ENCODE results near the gene UBASH3A.

The UBASH3A gene

DNA sequence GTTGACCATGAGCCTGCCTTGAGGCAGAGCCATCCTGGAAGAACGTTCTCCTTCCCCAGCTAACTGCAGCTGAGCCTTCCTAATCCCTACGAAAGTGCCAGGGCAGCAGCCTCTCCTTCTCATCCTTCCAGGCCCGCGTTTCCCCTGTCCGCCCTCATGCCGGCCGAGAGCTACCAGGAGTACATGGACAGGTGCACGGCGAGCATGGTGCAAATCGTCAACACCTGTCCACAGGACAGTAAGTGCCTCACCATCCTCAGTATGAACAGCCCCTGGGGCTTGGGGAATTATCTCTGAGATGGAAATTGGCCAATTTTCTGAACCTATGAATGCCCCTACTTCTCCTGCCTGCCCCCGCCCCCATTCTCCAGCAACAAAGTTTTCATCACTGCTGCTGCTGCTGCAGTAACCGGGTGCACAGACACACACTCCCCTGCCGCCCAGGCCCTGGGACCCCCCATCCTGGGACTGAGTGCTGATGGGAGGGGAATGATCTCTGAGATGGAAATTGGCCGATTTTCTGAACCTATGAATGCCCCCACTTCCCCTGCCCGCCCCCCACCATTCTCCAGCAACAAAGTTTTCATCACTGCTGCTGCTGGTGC, 39.6 kb downstream of the UBASH3A start:
- no peaks in the 10 kb centered on the region for H3K27me3 ChIP-seq (ENCODE audit: control insufficient read depth in 1 of 2, insufficient read depth in 2 of 2, low read length in 2 of 2)
- no peak overlapping the region for H3K27ac ChIP-seq (ENCODE audit: low read depth, low read length)
- no peaks in the 10 kb centered on the region for H3K4me1 ChIP-seq (ENCODE audit: control insufficient read depth in 1 of 2, insufficient read depth in 2 of 2, low read length in 2 of 2)
- no peak overlapping the region for H3K9ac ChIP-seq (ENCODE audit: low read depth in 1 of 2, low read length in 2 of 2)
- no peak overlapping the region for H3K4me3 ChIP-seq (ENCODE audit: low read depth in 1 of 2, low read length in 2 of 2)
- peaks cover 0 to 3% of the 10 kb centered on the region in 2 donors for H3K36me3 ChIP-seq (ENCODE audit: control insufficient read depth in 1 of 2, insufficient read depth in 2 of 2, low read length in 2 of 2)
- no peaks in the 10 kb centered on the region for H3K9me3 ChIP-seq (ENCODE audit: control insufficient read depth in 1 of 2, low read length in 2 of 2)

DNA sequence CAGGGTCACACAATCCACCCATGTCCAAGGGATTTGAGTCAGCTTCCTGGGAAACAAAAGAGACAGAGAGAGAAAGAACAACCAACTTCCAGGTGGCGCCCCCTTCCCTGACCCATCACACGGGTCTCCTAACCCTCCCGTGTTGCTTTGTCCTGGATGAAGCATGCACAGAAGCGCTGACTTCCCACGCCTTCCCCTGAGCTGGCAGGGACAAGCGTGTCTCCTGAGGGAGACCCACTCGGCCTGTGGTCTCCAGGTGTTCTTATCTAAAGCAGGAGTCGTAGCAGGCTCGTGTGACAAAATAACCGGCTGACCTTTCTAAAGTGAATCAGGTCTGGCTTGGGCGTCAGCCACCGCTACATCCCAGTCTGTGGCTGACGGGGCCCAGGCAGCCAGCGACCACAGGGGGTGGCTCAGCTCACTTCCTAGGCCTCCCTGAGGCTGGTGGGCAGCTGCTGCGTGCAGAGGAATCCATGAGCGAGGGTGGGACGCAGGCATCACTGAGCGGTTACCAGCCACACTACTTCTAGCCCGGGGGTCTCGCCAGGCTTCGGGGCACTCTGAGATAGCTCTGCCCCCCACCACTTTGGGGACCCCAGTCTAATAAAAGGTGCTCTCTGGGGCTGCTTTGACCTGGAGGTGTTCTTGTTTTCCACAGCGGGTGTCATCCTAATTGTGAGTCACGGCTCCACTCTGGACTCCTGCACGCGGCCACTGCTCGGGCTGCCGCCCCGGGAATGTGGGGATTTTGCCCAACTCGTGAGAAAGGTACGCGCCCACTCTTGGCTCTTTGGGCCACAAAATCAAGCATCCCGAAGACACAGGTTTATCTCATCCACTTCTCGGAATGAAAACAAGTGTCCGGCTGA, 40.4 kb downstream of the UBASH3A start:
- Histone ChIP-seq H3K9ac (ENCODE audit: low read depth in 1 of 2, low read length in 2 of 2) (no peak overlapping the region), H3K27ac (ENCODE audit: low read depth, low read length) (no peak overlapping the region), H3K27me3 (ENCODE audit: control insufficient read depth in 1 of 2, insufficient read depth in 2 of 2, low read length in 2 of 2) (no peaks in the 10 kb centered on the region), H3K9me3 (ENCODE audit: control insufficient read depth in 1 of 2, low read length in 2 of 2) (no peaks in the 10 kb centered on the region), H3K4me3 (ENCODE audit: low read depth in 1 of 2, low read length in 2 of 2) (no peak overlapping the region), H3K36me3 (ENCODE audit: control insufficient read depth in 1 of 2, insufficient read depth in 2 of 2, low read length in 2 of 2) (peaks cover 0 to 3% of the 10 kb centered on the region in 2 donors), H3K4me1 (ENCODE audit: control insufficient read depth in 1 of 2, insufficient read depth in 2 of 2, low read length in 2 of 2) (no peaks in the 10 kb centered on the region)

DNA sequence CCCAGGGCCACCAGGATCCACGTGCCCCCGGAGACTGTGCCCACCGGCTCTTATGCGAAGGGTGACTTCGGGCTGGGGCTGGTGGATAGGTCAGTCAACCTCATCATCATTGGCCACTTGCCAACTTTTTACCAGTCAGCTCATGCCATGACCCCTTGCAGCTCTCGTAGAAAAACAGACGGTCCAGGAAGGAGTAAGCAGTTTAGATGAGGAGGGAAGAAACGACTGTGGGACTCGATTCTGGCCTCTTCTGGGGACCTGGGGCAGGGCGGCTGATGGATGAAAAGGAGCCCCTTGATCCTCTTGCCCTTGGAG, 41.0 kb downstream of the UBASH3A start:
- no peak overlapping the region for H3K4me3 ChIP-seq (ENCODE audit: low read depth in 1 of 2, low read length in 2 of 2)
- no peak overlapping the region for H3K9ac ChIP-seq (ENCODE audit: low read depth in 1 of 2, low read length in 2 of 2)
- H3K9me3 ChIP-seq (ENCODE audit: control insufficient read depth in 1 of 2, low read length in 2 of 2): no peaks in the 10 kb centered on the region
- no peak overlapping the region for H3K27ac ChIP-seq (ENCODE audit: low read depth, low read length)
- H3K4me1 ChIP-seq (ENCODE audit: control insufficient read depth in 1 of 2, insufficient read depth in 2 of 2, low read length in 2 of 2): no peaks in the 10 kb centered on the region
- peaks cover 0 to 3% of the 10 kb centered on the region in 2 donors for H3K36me3 ChIP-seq (ENCODE audit: control insufficient read depth in 1 of 2, insufficient read depth in 2 of 2, low read length in 2 of 2)
- no peaks in the 10 kb centered on the region for H3K27me3 ChIP-seq (ENCODE audit: control insufficient read depth in 1 of 2, insufficient read depth in 2 of 2, low read length in 2 of 2)

DNA sequence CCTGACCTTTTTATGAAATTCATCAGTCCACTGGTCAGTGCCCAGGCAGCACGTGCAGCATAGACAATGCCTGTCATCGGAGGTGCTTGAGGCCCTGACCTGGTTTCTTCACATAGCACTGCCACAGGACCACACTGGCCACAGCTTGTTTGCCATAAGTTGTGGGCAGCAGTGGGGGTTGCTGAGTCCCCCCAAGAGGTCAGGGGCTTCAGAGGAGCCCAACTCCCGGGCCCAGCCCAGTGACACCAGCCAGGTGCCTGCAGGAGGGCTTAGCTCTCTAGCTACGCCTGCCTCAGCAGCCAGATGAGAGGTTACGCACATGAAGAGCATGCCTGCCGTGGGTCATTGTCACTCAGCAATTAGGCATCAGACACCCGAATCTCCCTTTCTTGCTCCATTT, 41.6 kb downstream of the UBASH3A start:
- no peak overlapping the region for H3K27ac ChIP-seq (ENCODE audit: low read depth, low read length)
- H3K9ac ChIP-seq (ENCODE audit: low read depth in 1 of 2, low read length in 2 of 2): no peak overlapping the region
- no peaks in the 10 kb centered on the region for H3K27me3 ChIP-seq (ENCODE audit: control insufficient read depth in 1 of 2, insufficient read depth in 2 of 2, low read length in 2 of 2)
- no peaks in the 10 kb centered on the region for H3K9me3 ChIP-seq (ENCODE audit: control insufficient read depth in 1 of 2, low read length in 2 of 2)
- H3K36me3 ChIP-seq (ENCODE audit: control insufficient read depth in 1 of 2, insufficient read depth in 2 of 2, low read length in 2 of 2): peaks cover 0 to 3% of the 10 kb centered on the region in 2 donors
- peaks cover 0 to under 1% of the 10 kb centered on the region in 2 donors for H3K4me1 ChIP-seq (ENCODE audit: control insufficient read depth in 1 of 2, insufficient read depth in 2 of 2, low read length in 2 of 2)
- no peak overlapping the region for H3K4me3 ChIP-seq (ENCODE audit: low read depth in 1 of 2, low read length in 2 of 2)

DNA sequence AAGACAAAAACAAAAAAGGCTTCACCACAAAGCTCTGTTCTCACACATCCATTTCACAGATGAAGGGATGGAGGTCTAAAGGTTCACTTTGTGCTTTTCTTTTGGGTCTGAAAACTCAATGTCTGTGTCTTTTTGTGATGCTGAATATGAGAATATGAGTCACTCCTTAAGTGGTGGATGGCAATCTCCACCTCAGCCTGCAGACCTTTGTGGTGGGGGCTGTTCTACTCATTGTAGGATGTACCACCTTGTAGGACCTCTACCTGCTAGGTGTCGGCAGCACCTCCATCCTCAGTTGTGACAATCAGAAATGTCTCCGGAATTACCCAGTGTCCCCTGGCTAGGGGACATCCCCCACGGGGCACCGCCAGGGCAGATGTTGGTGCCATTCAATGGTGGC, 42.8 kb downstream of the UBASH3A start:
- peaks cover 0 to 10% of the 10 kb centered on the region in 2 donors for H3K4me1 ChIP-seq (ENCODE audit: control insufficient read depth in 1 of 2, insufficient read depth in 2 of 2, low read length in 2 of 2)
- H3K9me3 ChIP-seq (ENCODE audit: control insufficient read depth in 1 of 2, low read length in 2 of 2): no peaks in the 10 kb centered on the region
- H3K4me3 ChIP-seq (ENCODE audit: low read depth in 1 of 2, low read length in 2 of 2): no peak overlapping the region
- H3K27me3 ChIP-seq (ENCODE audit: control insufficient read depth in 1 of 2, insufficient read depth in 2 of 2, low read length in 2 of 2): no peaks in the 10 kb centered on the region
- no peak overlapping the region for H3K27ac ChIP-seq (ENCODE audit: low read depth, low read length)
- H3K36me3 ChIP-seq (ENCODE audit: control insufficient read depth in 1 of 2, insufficient read depth in 2 of 2, low read length in 2 of 2): peaks cover 0 to 3% of the 10 kb centered on the region in 2 donors
- no peak overlapping the region for H3K9ac ChIP-seq (ENCODE audit: low read depth in 1 of 2, low read length in 2 of 2)

DNA sequence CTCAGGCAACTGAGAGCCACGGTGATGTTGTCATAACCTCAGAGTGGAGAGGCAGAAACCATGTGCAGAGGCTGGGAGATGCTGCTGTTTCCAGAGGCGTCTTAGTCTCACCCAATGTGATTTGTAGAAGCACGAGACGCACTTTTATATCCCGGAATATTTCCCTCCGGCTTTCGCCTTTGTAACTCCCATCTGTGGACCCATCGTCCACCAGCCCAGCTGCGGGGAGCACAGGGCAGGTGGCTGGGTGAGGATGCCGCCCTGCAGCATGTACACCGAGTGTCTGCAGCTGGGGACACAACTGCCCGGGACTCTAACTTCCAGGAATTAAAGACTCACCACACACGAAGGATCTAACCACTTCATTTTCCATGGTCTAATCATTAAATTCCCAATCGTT, 43.5 kb downstream of the UBASH3A start:
- no peak overlapping the region for H3K27ac ChIP-seq (ENCODE audit: low read depth, low read length)
- no peak overlapping the region for H3K9ac ChIP-seq (ENCODE audit: low read depth in 1 of 2, low read length in 2 of 2)
- no peak overlapping the region for H3K4me3 ChIP-seq (ENCODE audit: low read depth in 1 of 2, low read length in 2 of 2)
- H3K27me3 ChIP-seq (ENCODE audit: control insufficient read depth in 1 of 2, insufficient read depth in 2 of 2, low read length in 2 of 2): no peaks in the 10 kb centered on the region
- peaks cover 0 to 10% of the 10 kb centered on the region in 2 donors for H3K4me1 ChIP-seq (ENCODE audit: control insufficient read depth in 1 of 2, insufficient read depth in 2 of 2, low read length in 2 of 2)
- H3K36me3 ChIP-seq (ENCODE audit: control insufficient read depth in 1 of 2, insufficient read depth in 2 of 2, low read length in 2 of 2): peaks cover 0 to 3% of the 10 kb centered on the region in 2 donors
- H3K9me3 ChIP-seq (ENCODE audit: control insufficient read depth in 1 of 2, low read length in 2 of 2): no peaks in the 10 kb centered on the region

DNA sequence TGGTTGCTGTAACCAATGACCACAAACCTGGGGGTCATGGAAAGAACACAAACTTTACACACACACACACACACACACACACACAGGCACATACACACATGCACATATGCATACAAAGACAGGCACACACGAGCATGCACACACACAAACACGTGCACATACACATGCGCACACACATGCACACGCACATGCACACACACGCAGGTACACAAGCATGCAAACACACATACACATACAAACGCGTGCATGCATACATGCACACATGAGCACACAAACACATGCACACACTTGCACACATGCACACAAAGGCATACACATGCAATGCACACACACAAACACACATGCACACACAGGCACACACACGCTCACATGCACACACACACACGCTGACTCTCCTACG, 44.0 kb downstream of the UBASH3A start:
- H3K9ac ChIP-seq (ENCODE audit: low read depth in 1 of 2, low read length in 2 of 2): no peak overlapping the region
- H3K36me3 ChIP-seq (ENCODE audit: control insufficient read depth in 1 of 2, insufficient read depth in 2 of 2, low read length in 2 of 2): peaks cover 0 to 3% of the 10 kb centered on the region in 2 donors
- no peak overlapping the region for H3K27ac ChIP-seq (ENCODE audit: low read depth, low read length)
- H3K4me1 ChIP-seq (ENCODE audit: control insufficient read depth in 1 of 2, insufficient read depth in 2 of 2, low read length in 2 of 2): peaks cover 0 to 10% of the 10 kb centered on the region in 2 donors
- H3K4me3 ChIP-seq (ENCODE audit: low read depth in 1 of 2, low read length in 2 of 2): no peak overlapping the region
- H3K9me3 ChIP-seq (ENCODE audit: control insufficient read depth in 1 of 2, low read length in 2 of 2): no peaks in the 10 kb centered on the region
- H3K27me3 ChIP-seq (ENCODE audit: control insufficient read depth in 1 of 2, insufficient read depth in 2 of 2, low read length in 2 of 2): no peaks in the 10 kb centered on the region

DNA sequence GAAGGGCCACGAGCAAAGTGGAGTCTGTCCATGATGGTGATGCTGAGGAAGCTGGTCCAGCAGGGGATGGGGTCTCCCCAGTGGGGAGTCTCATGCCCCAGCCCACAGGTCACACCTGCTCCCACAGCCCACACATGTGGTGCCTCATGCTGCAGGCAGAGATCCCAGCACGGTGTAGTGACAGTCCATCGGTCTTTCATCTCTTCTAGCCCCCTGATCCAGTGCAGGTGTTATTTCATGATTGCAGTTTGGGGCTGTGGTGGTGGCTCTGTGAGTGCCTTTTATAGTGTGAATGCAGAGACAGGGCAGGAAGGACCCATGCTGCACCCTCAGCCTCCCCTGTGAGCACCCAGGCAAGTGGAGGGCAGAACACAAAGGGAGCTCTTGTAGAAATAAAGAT, 45.0 kb downstream of the UBASH3A start:
- Histone ChIP-seq H3K9ac (ENCODE audit: low read depth in 1 of 2, low read length in 2 of 2) (no peak overlapping the region), H3K4me1 (ENCODE audit: control insufficient read depth in 1 of 2, insufficient read depth in 2 of 2, low read length in 2 of 2) (peaks cover 8 to 15% of the 10 kb centered on the region in 2 donors), H3K4me3 (ENCODE audit: low read depth in 1 of 2, low read length in 2 of 2) (no peak overlapping the region), H3K27me3 (ENCODE audit: control insufficient read depth in 1 of 2, insufficient read depth in 2 of 2, low read length in 2 of 2) (no peaks in the 10 kb centered on the region), H3K36me3 (ENCODE audit: control insufficient read depth in 1 of 2, insufficient read depth in 2 of 2, low read length in 2 of 2) (peaks cover 0 to 3% of the 10 kb centered on the region in 2 donors), H3K27ac (ENCODE audit: low read depth, low read length) (no peak overlapping the region), H3K9me3 (ENCODE audit: control insufficient read depth in 1 of 2, low read length in 2 of 2) (no peaks in the 10 kb centered on the region)

DNA sequence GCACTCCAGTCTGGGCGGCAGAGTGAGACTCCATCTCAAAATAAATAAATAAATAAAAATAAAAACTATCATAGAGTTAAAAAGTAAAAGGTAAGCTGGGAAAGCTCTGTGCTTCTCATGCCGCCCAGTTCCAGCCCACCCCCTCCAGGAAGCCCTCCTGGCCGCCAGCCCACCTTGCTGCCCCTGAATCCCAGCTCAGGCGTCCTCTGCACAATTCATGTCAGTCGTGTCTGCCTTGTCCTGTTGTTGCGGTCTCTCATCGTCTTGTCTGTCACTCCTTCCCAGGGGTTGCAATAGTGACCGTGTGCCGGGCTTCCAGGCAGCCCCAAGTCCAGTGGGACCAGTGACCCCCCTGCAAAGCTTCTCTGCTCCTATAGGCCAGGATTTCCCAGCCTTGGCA, 48.2 kb downstream of the UBASH3A start:
- peaks cover 20 to 40% of the 10 kb centered on the region in 2 donors for H3K4me1 ChIP-seq (ENCODE audit: control insufficient read depth in 1 of 2, insufficient read depth in 2 of 2, low read length in 2 of 2)
- no peaks in the 10 kb centered on the region for H3K27me3 ChIP-seq (ENCODE audit: control insufficient read depth in 1 of 2, insufficient read depth in 2 of 2, low read length in 2 of 2)
- H3K4me3 ChIP-seq (ENCODE audit: low read depth in 1 of 2, low read length in 2 of 2): no peak overlapping the region
- H3K9me3 ChIP-seq (ENCODE audit: control insufficient read depth in 1 of 2, low read length in 2 of 2): no peaks in the 10 kb centered on the region
- H3K36me3 ChIP-seq (ENCODE audit: control insufficient read depth in 1 of 2, insufficient read depth in 2 of 2, low read length in 2 of 2): peaks cover 0 to 3% of the 10 kb centered on the region in 2 donors
- H3K27ac ChIP-seq (ENCODE audit: low read depth, low read length): no peak overlapping the region
- H3K9ac ChIP-seq (ENCODE audit: low read depth in 1 of 2, low read length in 2 of 2): no peak overlapping the region

DNA sequence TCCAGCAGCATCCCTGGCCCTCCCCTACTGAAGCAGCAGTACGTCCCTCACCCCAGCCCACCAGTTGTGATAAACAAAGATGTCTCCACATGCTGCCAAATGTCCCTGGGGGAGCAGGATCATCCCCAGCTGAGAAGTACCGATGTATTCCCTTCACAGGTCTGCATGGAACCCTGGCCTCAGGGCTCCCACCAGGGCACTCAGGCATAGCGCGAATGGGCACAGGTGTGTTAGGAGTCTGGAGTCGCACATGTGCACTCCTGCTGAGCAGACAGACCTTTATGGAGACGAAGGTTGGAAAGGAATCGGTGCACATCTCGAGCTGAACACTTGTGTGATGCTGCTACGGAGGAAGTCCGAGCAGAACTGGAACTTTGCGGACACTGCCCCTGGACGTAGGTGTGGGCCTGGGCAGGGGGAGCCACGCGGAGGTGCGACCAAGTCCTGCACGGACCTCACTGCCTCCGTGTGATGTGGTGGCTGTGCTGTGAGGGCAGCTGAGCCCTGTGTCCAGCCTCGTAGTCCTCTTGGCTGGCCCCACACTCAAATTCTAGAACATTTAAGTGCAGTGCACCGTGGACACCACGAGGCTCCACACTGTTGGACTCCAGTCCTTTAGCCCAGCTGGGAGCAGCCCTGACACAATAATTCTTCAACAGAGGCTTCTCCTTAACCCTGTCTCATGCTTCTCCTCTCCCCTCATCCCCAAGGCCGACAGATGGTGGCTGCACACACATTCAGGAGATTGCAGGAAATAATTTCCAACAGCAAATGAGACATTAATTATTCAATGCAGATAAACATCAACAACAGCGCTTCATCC, 48.9 kb downstream of the UBASH3A start:
- peaks cover 22 to 46% of the 10 kb centered on the region in 2 donors for H3K4me1 ChIP-seq (ENCODE audit: control insufficient read depth in 1 of 2, insufficient read depth in 2 of 2, low read length in 2 of 2)
- H3K9me3 ChIP-seq (ENCODE audit: control insufficient read depth in 1 of 2, low read length in 2 of 2): no peaks in the 10 kb centered on the region
- H3K9ac ChIP-seq (ENCODE audit: low read depth in 1 of 2, low read length in 2 of 2): no peak overlapping the region
- no peak overlapping the region for H3K4me3 ChIP-seq (ENCODE audit: low read depth in 1 of 2, low read length in 2 of 2)
- peaks cover 0 to 3% of the 10 kb centered on the region in 2 donors for H3K36me3 ChIP-seq (ENCODE audit: control insufficient read depth in 1 of 2, insufficient read depth in 2 of 2, low read length in 2 of 2)
- no peak overlapping the region for H3K27ac ChIP-seq (ENCODE audit: low read depth, low read length)
- H3K27me3 ChIP-seq (ENCODE audit: control insufficient read depth in 1 of 2, insufficient read depth in 2 of 2, low read length in 2 of 2): no peaks in the 10 kb centered on the region

All from duodenal mucosa (tissue), 2 donors.